ENCODE measurements around the gene ATXN10. TPM values are rescaled to one million over a fixed set of nuclear protein-coding genes. Genes with fewer than 3 reads are reported as not detected.
A peak's percentile ranks its signal among the peaks of the same experiment; 100 is the strongest.

The ATXN10 gene
- total and polyA plus RNA-seq, 2 donors (not counting 1 experiment from before 2014, with no cell fraction given) = 52.3 to 95.5 TPM

DNA sequence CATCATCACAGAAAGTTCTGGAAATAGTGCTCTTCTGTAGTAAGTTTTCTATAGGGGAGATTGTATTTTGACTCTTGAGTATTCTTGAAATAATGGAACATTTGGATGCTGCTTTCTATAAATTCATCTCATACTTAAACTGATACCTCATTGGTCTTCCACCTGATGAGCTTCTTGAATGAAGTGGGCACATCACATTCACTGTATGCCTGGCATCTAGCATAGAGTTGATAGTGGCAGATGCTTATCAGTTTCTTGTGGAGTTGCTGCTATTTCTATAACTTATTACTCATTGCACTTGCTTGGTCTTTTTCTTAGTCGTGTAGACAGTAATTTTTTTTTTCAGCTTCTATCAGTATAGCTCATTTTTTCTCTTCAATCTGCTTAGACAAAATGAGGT is 5.4 kb downstream of the ATXN10 start:
- TF ChIP-seq EZH2 (IDR thresholded peaks at IDR 0.05; ENCODE audit: borderline replicate concordance, insufficient read depth, low read depth, low read length, poor library complexity, severe bottlenecking) (no peak), CTCF (IDR thresholded peaks at IDR 0.05) (no peak)
- WGBS (ENCODE audit: insufficient coverage) = no CpG with 5 or more reads among the region's 1 CpG
- Mint-ChIP-seq H3K4me1 (peaks cover 42% of the 10 kb centered on the region), H3K9me3 (ENCODE audit: insufficient read depth) (no peaks in the 10 kb centered on the region), H3K4me3 (no peak overlapping the region), H3K27me3 (no peaks in the 10 kb centered on the region), H3K27ac (no peak overlapping the region)
- no peak overlapping the region for H2AFZ ChIP-seq (ENCODE audit: insufficient read depth, low read depth, low read length, poor library complexity, severe bottlenecking)
- intact Hi-C loops (cut with micrococcal nuclease) = no loop called here
- no peaks in the 10 kb centered on the region for H3K27me3 ChIP-seq (replicated peaks in 1 of 4; ENCODE audit: control extremely low read depth in 1 of 4, control insufficient read depth in 3 of 4, insufficient read depth in 4 of 4, low read length in 3 of 4)
- H3K4me3 ChIP-seq (ENCODE audit: control extremely low read depth in 1 of 5, extremely low read depth in 1 of 5, insufficient read depth in 1 of 5, low read depth in 2 of 5, low read length in 4 of 5) = no peak overlapping the region
- H3K9ac ChIP-seq (ENCODE audit: low read length) = no peak overlapping the region
- peaks cover 41% of the 10 kb centered on the region for H4K20me1 ChIP-seq (ENCODE audit: control insufficient read depth, insufficient read depth, low read length, poor library complexity, severe bottlenecking)
- peaks cover 20 to 21% of the 10 kb centered on the region in 2 donors for H3K4me1 ChIP-seq (ENCODE audit: control insufficient read depth in 2 of 2, insufficient read depth in 2 of 2, low read length in 2 of 2)
- no peaks in the 10 kb centered on the region for H3K36me3 ChIP-seq (replicated peaks in 1 of 2; ENCODE audit: control extremely low read depth in 1 of 2, control insufficient read depth in 1 of 2, extremely low read depth in 1 of 2, insufficient read depth in 2 of 2, low read length in 1 of 2)
- H3K4me2 ChIP-seq (replicated peaks; ENCODE audit: low read depth, low read length, poor library complexity, severe bottlenecking) = no peak overlapping the region
- no peak for DNase-seq
- POLR2A ChIA-PET = no interaction called here
- H3K79me2 ChIP-seq (ENCODE audit: control insufficient read depth, insufficient read depth, low read length) = peaks cover 86% of the 10 kb centered on the region
- H3K9me3 ChIP-seq (ENCODE audit: control extremely low read depth in 1 of 3, control insufficient read depth in 2 of 3, insufficient read depth in 1 of 3, low read length in 2 of 3) = no peaks in the 10 kb centered on the region
- CTCF ChIA-PET = interaction anchor here (0.5 kb wide), 2 partner anchors 10 to 63 kb away, joined by 3 read pairs; no protein-coding TSS in a partner anchor
- no peak for ATAC-seq (ENCODE audit: low read depth)
- H3K27ac ChIP-seq (ENCODE audit: low read length in 2 of 2) = no peak overlapping the region

- TF ChIP-seq EZH2 (IDR thresholded peaks at IDR 0.05; ENCODE audit: borderline replicate concordance, insufficient read depth, low read depth, low read length, poor library complexity, severe bottlenecking) (no peak), CTCF (IDR thresholded peaks at IDR 0.05) (no peak)
- CTCF ChIA-PET = interaction anchor here (1.1 kb wide), 1 partner anchor 15 kb away, joined by 4 read pairs; no protein-coding TSS in a partner anchor
- Histone ChIP-seq H3K4me1 (ENCODE audit: control insufficient read depth in 2 of 2, insufficient read depth in 2 of 2, low read length in 2 of 2) (peaks cover 22 to 23% of the 10 kb centered on the region in 2 donors), H3K4me3 (ENCODE audit: control extremely low read depth in 1 of 5, extremely low read depth in 1 of 5, insufficient read depth in 1 of 5, low read depth in 2 of 5, low read length in 4 of 5) (no peak overlapping the region), H4K20me1 (ENCODE audit: control insufficient read depth, insufficient read depth, low read length, poor library complexity, severe bottlenecking) (peaks cover 36% of the 10 kb centered on the region), H3K27ac (ENCODE audit: low read length in 2 of 2) (no peak overlapping the region), H3K79me2 (ENCODE audit: control insufficient read depth, insufficient read depth, low read length) (peaks cover 70% of the 10 kb centered on the region), H2AFZ (ENCODE audit: insufficient read depth, low read depth, low read length, poor library complexity, severe bottlenecking) (no peak overlapping the region), H3K36me3 (replicated peaks in 1 of 2; ENCODE audit: control extremely low read depth in 1 of 2, control insufficient read depth in 1 of 2, extremely low read depth in 1 of 2, insufficient read depth in 2 of 2, low read length in 1 of 2) (no peaks in the 10 kb centered on the region), H3K27me3 (replicated peaks in 1 of 4; ENCODE audit: control extremely low read depth in 1 of 4, control insufficient read depth in 3 of 4, insufficient read depth in 4 of 4, low read length in 3 of 4) (no peaks in the 10 kb centered on the region), H3K9ac (ENCODE audit: low read length) (no peak overlapping the region), H3K4me2 (replicated peaks; ENCODE audit: low read depth, low read length, poor library complexity, severe bottlenecking) (no peak overlapping the region), H3K9me3 (ENCODE audit: control extremely low read depth in 1 of 3, control insufficient read depth in 2 of 3, insufficient read depth in 1 of 3, low read length in 2 of 3) (no peaks in the 10 kb centered on the region)
- POLR2A ChIA-PET = no interaction called here
- intact Hi-C loops (cut with micrococcal nuclease) = no loop called here
- Mint-ChIP-seq H3K9me3 (ENCODE audit: insufficient read depth) (no peaks in the 10 kb centered on the region), H3K27ac (no peak overlapping the region), H3K4me3 (peak overlapping the region; percentile 19), H3K4me1 (peaks cover 22% of the 10 kb centered on the region), H3K27me3 (no peaks in the 10 kb centered on the region)
- no peak for ATAC-seq (ENCODE audit: low read depth)
- WGBS (ENCODE audit: insufficient coverage) = 54% methylated on average over 3 of the region's 9 CpGs
- no peak for DNase-seq
Observed at GRCh38 chr22:45678961-45679912, 7.6 kb downstream of the ATXN10 start.
